H1 (cell line): ENCODE measurements around the gene SLC19A1. TPM values are rescaled to one million over a fixed set of nuclear protein-coding genes. Genes with fewer than 3 reads are reported as not detected.

Source experiments
- CTCF ChIA-PET: fragments of 300-600 bp; sonication (Branson Sonifier 250); formaldehyde crosslinking; loops from one replicate; lab custom pipeline; 2021; ENCODE audit not compliant: partially characterized antibody; lab: Charles Lee
- POLR2A ChIA-PET: fragments of 300-600 bp; sonication (Branson Sonifier 250); formaldehyde crosslinking; loops from one replicate; lab custom pipeline; 2021; ENCODE audit warnings: inconsistent platforms; ENCODE audit not compliant: partially characterized antibody; lab: Charles Lee
- DNase-seq, 2 experiments: peaks; one replicate each; pipeline versions ENCODE4 v3.0.0 to v3.0.0-alpha.2; 2010 to 2022; ENCODE audit warnings: low spot score in 2 of 2, low read depth in 1 of 2, mixed read lengths in 1 of 2
- FAIRE-seq: peaks from 2 replicates; lab custom pipeline; 2011; peaks lifted over from hg19 to GRCh38; lab: Jason Lieb, UNC
- H2AFZ ChIP-seq: 2 replicates; pipeline ENCODE4 v1.8.1; 2012; ENCODE audit warnings: low read length, inconsistent platforms
- H2AK5ac ChIP-seq: 2 replicates; pipeline ENCODE4 v1.6.1; 2013; ENCODE audit warnings: low read depth, low read length
- H2BK120ac ChIP-seq: replicated peaks from 2 replicates; pipeline ENCODE3; 2013; ENCODE audit warnings: low read depth, low read length, inconsistent platforms
- H2BK12ac ChIP-seq: 2 replicates; pipeline ENCODE4 v1.6.1; 2013; ENCODE audit warnings: low read depth, low read length
- H2BK15ac ChIP-seq: 2 replicates; pipeline ENCODE4 v1.6.1; 2013; ENCODE audit warnings: low read length
- H2BK20ac ChIP-seq: 2 replicates; pipeline ENCODE4 v1.6.1; 2013; ENCODE audit warnings: low read length
- H2BK5ac ChIP-seq: 2 replicates; pipeline ENCODE4 v1.6.1; 2013; ENCODE audit warnings: low read depth, low read length
- H3K14ac ChIP-seq: 2 replicates; pipeline ENCODE4 v1.6.1; 2013; ENCODE audit warnings: inconsistent platforms; ENCODE audit not compliant: insufficient read length
- H3K18ac ChIP-seq: 2 replicates; pipeline ENCODE4 v1.6.1; 2013; ENCODE audit warnings: low read length; ENCODE audit errors: extremely low read depth
- H3K23ac ChIP-seq: 2 replicates; pipeline ENCODE4 v1.6.1; 2013; ENCODE audit warnings: inconsistent platforms; ENCODE audit not compliant: insufficient read length
- H3K23me2 ChIP-seq: 2 replicates; pipeline ENCODE4 v1.6.1; 2013; ENCODE audit warnings: low read depth, low read length
- H3K27ac ChIP-seq: 2 replicates; pipeline ENCODE4 v1.6.1; 2011; ENCODE audit warnings: low read depth, low read length, inconsistent platforms
- H3K27me3 ChIP-seq, 4 experiments: replicated peaks in 1 of 4; 1 replicate in 1 of 4; 2 replicates in 3 of 4; pipeline versions ENCODE4 v1.6.1 to v1.8.1; 2011 to 2013; ENCODE audit warnings: low read length in 3 of 4, mild to moderate bottlenecking in 3 of 4, inconsistent platforms in 2 of 4, mixed read lengths in 2 of 4, moderate library complexity in 1 of 4; ENCODE audit not compliant: control insufficient read depth in 3 of 4, insufficient read depth in 3 of 4; ENCODE audit errors: extremely low read depth in 1 of 4
- H3K36me3 ChIP-seq, 4 experiments: 2 replicates each; pipeline versions ENCODE4 v1.6.1 to v1.8.1; 2011 to 2013; ENCODE audit warnings: mild to moderate bottlenecking in 4 of 4, low read length in 3 of 4, moderate library complexity in 2 of 4, control low read depth in 1 of 4, inconsistent platforms in 1 of 4; ENCODE audit not compliant: insufficient read depth in 4 of 4, control insufficient read depth in 2 of 4
- H3K4ac ChIP-seq: replicated peaks from 2 replicates; pipeline ENCODE3; 2013; ENCODE audit warnings: low read length, low read depth, mixed read lengths, inconsistent platforms; ENCODE audit not compliant: insufficient read length
- H3K4me1 ChIP-seq, 4 experiments: replicated peaks in 1 of 4; 1 replicate in 1 of 4; 2 replicates in 3 of 4; pipeline versions ENCODE4 v1.6.1 to v1.8.1; 2011 to 2013; ENCODE audit warnings: low read length in 3 of 4, inconsistent platforms in 2 of 4, mixed read lengths in 1 of 4; ENCODE audit not compliant: insufficient read depth in 4 of 4, control insufficient read depth in 3 of 4
- H3K4me2 ChIP-seq, 2 experiments: 2 replicates each; pipeline versions ENCODE4 v1.6.1 to v1.8.1; 2011 to 2013; ENCODE audit warnings: low read depth in 2 of 2, low read length in 2 of 2, control low read depth in 1 of 2, inconsistent platforms in 1 of 2, mild to moderate bottlenecking in 1 of 2; ENCODE audit not compliant: insufficient read depth in 1 of 2
- H3K4me3 ChIP-seq, 4 experiments: fragments of 200-600, 300-600 bp in 1 of 4; sonication (generic), shearing (Covaris generic), sonication (Bioruptor Twin) in 1 of 4; 2 replicates each; pipeline versions ENCODE4 v1.5.1 to v1.8.1; 2011 to 2016; ENCODE audit warnings: low read length in 4 of 4, low read depth in 3 of 4, control low read depth in 2 of 4, inconsistent platforms in 2 of 4, mild to moderate bottlenecking in 2 of 4, mixed read lengths in 1 of 4, moderate library complexity in 1 of 4; ENCODE audit not compliant: insufficient read depth in 2 of 4; ENCODE audit errors: extremely low read depth in 1 of 4
- H3K56ac ChIP-seq: replicated peaks from 2 replicates; pipeline ENCODE3; 2013; ENCODE audit warnings: low read depth, mild to moderate bottlenecking, mixed read lengths, low read length, inconsistent platforms; ENCODE audit not compliant: insufficient read length
- H3K79me1 ChIP-seq: 2 replicates; pipeline ENCODE4 v1.6.1; 2013; ENCODE audit warnings: low read depth, low read length, control low read depth
- H3K79me2 ChIP-seq, 2 experiments: 2 replicates each; pipeline versions ENCODE4 v1.6.1 to v1.8.1; 2012 to 2013; ENCODE audit warnings: low read length in 2 of 2, mild to moderate bottlenecking in 2 of 2, inconsistent platforms in 1 of 2; ENCODE audit not compliant: insufficient read depth in 2 of 2, control insufficient read depth in 1 of 2
- H3K9ac ChIP-seq, 4 experiments: replicated peaks in 1 of 4; 1 replicate in 1 of 4; 2 replicates in 3 of 4; pipeline versions ENCODE4 v1.6.1 to v1.8.1; 2011 to 2013; ENCODE audit warnings: low read depth in 3 of 4, low read length in 3 of 4, control low read depth in 2 of 4, mild to moderate bottlenecking in 2 of 4, moderate library complexity in 2 of 4, inconsistent platforms in 1 of 4; ENCODE audit errors: extremely low read depth in 1 of 4
- H3K9me3 ChIP-seq, 2 experiments: 2 replicates each; pipeline versions ENCODE4 v1.6.1 to v1.8.1; 2012 to 2013; ENCODE audit warnings: mild to moderate bottlenecking in 2 of 2, moderate library complexity in 2 of 2, control low read depth in 1 of 2, inconsistent platforms in 1 of 2, low read depth in 1 of 2, low read length in 1 of 2, mixed read lengths in 1 of 2; ENCODE audit not compliant: insufficient read depth in 2 of 2
- H4K20me1 ChIP-seq, 2 experiments: replicated peaks in 1 of 2; 2 replicates each; pipeline versions ENCODE3 to v1.8.1; 2011 to 2013; ENCODE audit warnings: inconsistent platforms in 2 of 2, low read length in 2 of 2, mild to moderate bottlenecking in 1 of 2; ENCODE audit not compliant: insufficient read depth in 2 of 2, control insufficient read depth in 1 of 2
- H4K5ac ChIP-seq: 2 replicates; pipeline ENCODE4 v1.6.1; 2013; ENCODE audit warnings: low read length, low read depth, mixed read lengths, inconsistent platforms; ENCODE audit not compliant: insufficient read length
- H4K8ac ChIP-seq: 2 replicates; pipeline ENCODE4 v1.8.0; 2013; ENCODE audit warnings: mild to moderate bottlenecking, moderate library complexity, low read length, inconsistent platforms; ENCODE audit not compliant: insufficient read depth; ENCODE audit errors: extremely low read depth
- H4K91ac ChIP-seq: replicated peaks from 2 replicates; pipeline ENCODE3; 2013; ENCODE audit warnings: low read length, mixed read lengths, inconsistent platforms; ENCODE audit not compliant: insufficient read length
- BRCA1 ChIP-seq: IDR thresholded peaks from 2 replicates; pipeline ENCODE4 v1.6.1; 2012; ENCODE audit warnings: low read depth, low read length, improper control_type of control experiment
- NANOG ChIP-seq: IDR thresholded peaks from 2 replicates; pipeline ENCODE4 v1.6.1; 2011; ENCODE audit warnings: low read length, low read depth, mild to moderate bottlenecking, inconsistent platforms; ENCODE audit not compliant: insufficient read depth, poor library complexity, severe bottlenecking
- NRF1 ChIP-seq: IDR thresholded peaks from 2 replicates; pipeline ENCODE4 v1.6.1; 2011; ENCODE audit warnings: mild to moderate bottlenecking, low read depth, low read length, improper control_type of control experiment
- POLR2A ChIP-seq, 2 experiments: IDR thresholded peaks; 1 replicate in 1 of 2; 2 replicates in 1 of 2; pipeline ENCODE4 v1.6.1; 2011; ENCODE audit warnings: low read depth in 2 of 2, low read length in 2 of 2, mild to moderate bottlenecking in 2 of 2; ENCODE audit errors: control extremely low read depth in 1 of 2
- SIN3A ChIP-seq, 2 experiments: IDR thresholded peaks in 1 of 2; conservative IDR thresholded peaks in 1 of 2; 2 replicates each; pipeline ENCODE4 v1.6.1; 2011 to 2012; ENCODE audit warnings: low read length in 2 of 2, improper control_type of control experiment in 1 of 2, low read depth in 1 of 2, mild to moderate bottlenecking in 1 of 2
- ZNF274 ChIP-seq: IDR thresholded peaks from 2 replicates; pipeline ENCODE4 v1.7.0; 2012; ENCODE audit warnings: low read length, borderline replicate concordance; ENCODE audit errors: extremely low read depth
- WGBS, 2 experiments: shearing (Covaris generic) in 1 of 2; methylation state at CpG; one replicate each; pipeline versions ENCODE4 v1.1.6 to v1.1.7; 2013 to 2015; ENCODE audit warnings: low lambda C conversion rate in 2 of 2, mixed read lengths in 2 of 2, inconsistent platforms in 1 of 2, low coverage in 1 of 2, missing lambda C conversion rate in 1 of 2; ENCODE audit not compliant: insufficient replicate concordance in 2 of 2, insufficient coverage in 1 of 2, insufficient read length in 1 of 2; ENCODE audit errors: extremely low coverage in 1 of 2, missing lambda C conversion rate in 1 of 2; 5-methylcytosine and 5-hydroxymethylcytosine counted together
- polyA plus RNA-seq, 7 experiments: library from polyadenylated mRNA; depleted of rRNA in 3 of 7; stranded (reverse) in 5 of 7; unstranded in 2 of 7; fragments of >200 nt in 5 of 7; fragments of 200-250 nt in 2 of 7; gene quantifications; 1 replicate in 5 of 7; 2 replicates in 1 of 7; 4 replicates in 1 of 7; pipeline versions ENCODE4 v1.2.1 to v1.2.3, GENCODE V29; 2011 to 2013; ENCODE audit warnings: missing spikeins in 2 of 7, mixed read lengths in 2 of 7
- total RNA-seq: library from RNA; stranded (reverse); fragmentation: NEBNext Ultra II Directional; extraction: Animal tissue kit (Norgen Biotek cat#: 25700); gene quantifications from 2 replicates; pipeline ENCODE4 v1.2.1, GENCODE V29; 2021

The SLC19A1 gene
- total and polyA plus RNA-seq, 2 of the 8 experiments (the other 6 are each of a cell fraction or from before 2014, with no cell fraction given): 31.6 to 43.8 TPM

- Histone ChIP-seq H4K20me1 (peaks cover 2 to 17% of the 10 kb centered on the region in 2 experiments), H3K27ac (no peak overlapping the region), H3K4me1 (no peaks in the 10 kb centered on the region; a peak in 1 of 7 replicates), H2BK5ac (no peak overlapping the region), H3K23ac (no peak overlapping the region), H2BK12ac (no peak overlapping the region), H3K23me2 (peaks cover 17% of the 10 kb centered on the region; the same call in 1 of the 2 replicates), H2BK20ac (no peak overlapping the region), H2AK5ac (no peak overlapping the region), H2BK15ac (no peak overlapping the region), H3K9me3 (no peaks in the 10 kb centered on the region), H3K14ac (no peak overlapping the region), H3K4ac (no peak overlapping the region), H3K4me3 (no peak overlapping the region), H4K5ac (no peak overlapping the region), H3K9ac (no peak overlapping the region), H3K36me3 (peaks cover 3 to 30% (median 4%) of the 10 kb centered on the region in 4 experiments; a peak in 7 of 8 replicates), H3K56ac (no peak overlapping the region), H4K91ac (no peak overlapping the region), H2AFZ (no peak overlapping the region), H4K8ac (no peak overlapping the region), H2BK120ac (no peak overlapping the region), H3K79me2 (no peaks in the 10 kb centered on the region), H3K18ac (no peak overlapping the region), H3K4me2 (no peak overlapping the region), H3K27me3 (no peaks in the 10 kb centered on the region), H3K79me1 (no peaks in the 10 kb centered on the region)
- WGBS, 2 experiments: 92% methylated on average over 13 of the region's 22 CpGs; no CpG with 5 or more reads in 1 of the 2 experiments
- ChIA-PET CTCF (no interaction called here), POLR2A (interaction anchor here (0.6 to 1.7 kb wide), 9 partner anchors 8 to 216 kb away, joined by 3 to 11 read pairs (median 4); partner anchors contain the start of gene POFUT2)
- FAIRE-seq (no peak), DNase-seq (no peak)
- TF ChIP-seq BRCA1 (no peak), NANOG (no peak), ZNF274 (no peak), POLR2A (IDR thresholded peaks at IDR 0.05; ENCODE audit: control extremely low read depth in 1 of 2, low read depth in 2 of 2, low read length in 2 of 2) (0 out of 3 replicates have a peak, but pooled peaks of 1 of the 2 experiments have one; percentile 10), SIN3A (conservative IDR thresholded peaks at IDR 0.05 in 1 of 2, IDR thresholded peaks at IDR 0.05 in 1 of 2; ENCODE audit: low read depth in 1 of 2, low read length in 2 of 2) (no peak), NRF1 (no peak)
These were observed 38.2 kb downstream of the SLC19A1 start for GRCh38 chr21:45504021-45504515.
